ENCODE measurements around the gene GIMAP8. TPM values are rescaled to one million over a fixed set of nuclear protein-coding genes. Genes with fewer than 3 reads are reported as not detected.

The GIMAP8 gene
- total RNA-seq, 2 donors from 2014 or later = 10.3 to 16.4 TPM

DNA sequence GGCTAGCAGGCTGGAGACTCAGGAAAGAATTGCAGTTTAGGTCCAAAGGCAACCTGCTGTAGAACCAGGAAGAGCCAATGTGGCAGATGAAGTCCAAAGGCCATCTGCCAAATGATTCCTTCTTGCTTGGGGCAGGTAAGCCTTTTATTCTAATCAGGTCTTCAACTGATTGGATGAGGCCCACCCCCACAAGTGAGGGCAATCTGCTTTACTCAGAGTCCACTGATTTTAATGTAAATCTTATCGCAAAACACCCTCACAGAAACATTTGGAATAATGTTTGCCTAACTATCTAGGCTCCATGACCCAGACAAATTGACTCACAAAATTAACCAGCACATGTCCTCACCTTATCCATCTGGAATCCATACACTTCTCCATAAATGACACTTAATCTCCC, 7.8 kb downstream of the GIMAP8 start:
- H3K4me1 Mint-ChIP-seq = peaks cover 30% of the 10 kb centered on the region

DNA sequence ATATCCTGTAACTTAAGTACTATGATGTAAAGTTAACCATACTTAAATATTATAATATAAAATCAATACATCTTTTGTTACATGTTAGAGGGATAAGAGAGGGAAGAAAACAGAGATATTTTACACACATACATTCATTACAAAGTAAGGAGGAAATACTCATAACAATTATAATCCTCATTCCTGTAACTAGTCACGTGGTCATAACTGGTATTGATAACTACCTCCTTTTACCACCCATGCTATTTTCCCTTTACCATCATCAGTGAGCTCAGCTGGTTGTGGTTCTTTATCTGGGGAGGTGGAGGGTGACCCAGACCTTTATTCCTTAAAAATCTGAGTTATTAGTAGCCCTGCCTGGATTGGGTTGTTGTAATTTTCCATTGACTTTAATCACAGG, 8.3 kb downstream of the GIMAP8 start:
- H3K36me3 Mint-ChIP-seq (ENCODE audit: low read depth) = peaks cover 50% of the 10 kb centered on the region
- H3K27me3 Mint-ChIP-seq = no peaks in the 10 kb centered on the region
- peaks cover 36% of the 10 kb centered on the region for H3K9me3 Mint-ChIP-seq
- no peak overlapping the region for H3K4me3 Mint-ChIP-seq
- ATAC-seq (replicated peaks) = peak; percentile 38
- H3K4me1 Mint-ChIP-seq = peaks cover 30% of the 10 kb centered on the region
- H3K27ac Mint-ChIP-seq = peak overlapping the region; percentile 5

More for the DNA sequence above, 7.8 kb downstream of the GIMAP8 start:
- peaks cover 33% of the 10 kb centered on the region for H3K9me3 Mint-ChIP-seq
- H3K36me3 Mint-ChIP-seq (ENCODE audit: low read depth) = peaks cover 50% of the 10 kb centered on the region
- peak overlapping the region; percentile 5 for H3K27ac Mint-ChIP-seq
- H3K4me3 Mint-ChIP-seq = no peak overlapping the region
- ATAC-seq (replicated peaks) = no peak
- H3K27me3 Mint-ChIP-seq = no peaks in the 10 kb centered on the region

DNA sequence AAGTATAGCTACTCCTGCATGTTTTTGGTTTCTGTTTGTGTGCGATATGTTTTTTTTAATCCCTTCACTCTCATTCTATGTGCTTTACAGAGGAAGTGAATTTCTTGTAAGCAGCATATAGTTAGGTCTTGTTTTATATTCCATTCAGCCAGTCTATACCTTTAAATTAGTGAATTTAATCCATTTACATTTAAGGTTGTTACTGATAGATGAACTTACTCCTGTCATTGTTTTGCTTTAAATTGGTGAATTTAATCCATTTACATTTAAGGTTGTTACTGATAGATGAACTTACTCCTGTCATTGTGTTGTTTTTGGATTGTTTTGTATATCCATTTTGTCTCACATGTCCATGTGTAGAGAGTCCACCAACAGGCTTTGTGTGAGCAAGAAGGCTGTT, 11.1 kb downstream of the GIMAP8 start:
- Mint-ChIP-seq H3K4me1 (peaks cover 28% of the 10 kb centered on the region), H3K36me3 (ENCODE audit: low read depth) (peaks cover 28% of the 10 kb centered on the region), H3K4me3 (peak overlapping the region; percentile 19), H3K27ac (peak overlapping the region; percentile 48), H3K9me3 (peaks cover 26% of the 10 kb centered on the region), H3K27me3 (no peaks in the 10 kb centered on the region)
- no peak for ATAC-seq (replicated peaks)

DNA sequence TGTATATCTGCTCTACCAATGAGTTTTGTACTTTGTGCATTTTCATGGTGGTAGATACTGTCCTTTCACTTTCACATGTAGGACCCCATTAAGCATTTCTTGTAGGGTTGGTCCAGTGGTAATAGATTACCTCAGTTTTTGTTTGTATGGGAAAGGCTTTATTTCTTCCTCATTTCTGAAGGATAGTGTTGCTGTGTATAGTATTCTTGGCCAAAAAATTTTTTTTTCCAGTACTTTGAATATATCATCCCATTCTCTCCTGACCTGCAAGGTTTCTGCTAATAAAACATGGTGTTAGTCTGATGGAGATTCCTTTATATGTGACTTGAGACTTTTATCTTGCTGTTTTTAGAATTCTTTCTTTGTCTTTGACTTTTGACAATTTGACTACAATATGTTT, 12.0 kb downstream of the GIMAP8 start:
- Mint-ChIP-seq H3K4me3 (peak overlapping the region; percentile 5), H3K27me3 (no peaks in the 10 kb centered on the region), H3K4me1 (peaks cover 28% of the 10 kb centered on the region), H3K36me3 (ENCODE audit: low read depth) (peaks cover 36% of the 10 kb centered on the region), H3K9me3 (peaks cover 26% of the 10 kb centered on the region), H3K27ac (peak overlapping the region; percentile 48)
- no peak for ATAC-seq (replicated peaks)

DNA sequence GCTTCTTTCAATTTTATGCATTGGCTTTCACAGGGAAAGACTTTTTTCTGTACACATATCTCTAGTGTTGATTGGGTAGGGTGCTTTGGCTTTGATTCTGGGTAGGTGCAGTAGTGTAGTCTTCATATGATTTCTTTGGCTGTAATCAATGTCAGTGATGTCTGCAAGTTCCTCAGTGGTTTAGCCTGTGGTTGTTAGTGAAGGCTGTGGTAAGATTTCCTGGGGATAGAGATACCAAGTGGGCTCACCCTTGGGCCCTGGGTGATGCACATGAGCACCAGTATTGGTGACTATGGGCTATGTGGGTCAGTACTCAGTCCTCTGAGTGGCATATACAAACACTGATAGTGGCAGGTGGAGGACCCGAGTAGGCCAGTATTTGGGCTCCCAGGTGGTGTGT, 13.0 kb downstream of the GIMAP8 start:
- Mint-ChIP-seq H3K36me3 (ENCODE audit: low read depth) (peaks cover 42% of the 10 kb centered on the region), H3K9me3 (peaks cover 26% of the 10 kb centered on the region), H3K27me3 (no peaks in the 10 kb centered on the region), H3K4me3 (peak overlapping the region; percentile 25), H3K27ac (peak overlapping the region; percentile 8), H3K4me1 (peaks cover 34% of the 10 kb centered on the region)
- peak; percentile 66 for ATAC-seq (replicated peaks)

DNA sequence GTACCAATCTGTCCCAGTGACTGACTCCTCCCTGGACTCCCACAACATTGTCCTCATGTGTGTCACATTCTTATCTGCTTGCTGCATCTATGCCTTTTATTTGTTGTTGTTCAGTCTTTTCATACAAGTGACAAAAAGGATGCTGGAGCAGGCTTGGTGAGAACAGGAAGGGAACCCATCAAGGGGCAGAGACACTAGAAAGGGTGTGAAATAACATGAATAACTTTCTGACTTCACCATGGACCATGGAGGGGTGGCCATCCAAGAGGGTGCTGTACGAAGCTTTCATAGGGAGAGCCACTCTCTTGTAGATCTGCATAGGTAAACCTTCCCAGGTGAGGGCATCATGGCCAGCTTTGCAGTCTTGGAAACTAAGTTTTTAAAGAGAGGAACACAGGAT, 14.5 kb downstream of the GIMAP8 start:
- Mint-ChIP-seq H3K27ac (peak overlapping the region; percentile 46), H3K36me3 (ENCODE audit: low read depth) (peaks cover 58% of the 10 kb centered on the region), H3K4me1 (peaks cover 46% of the 10 kb centered on the region), H3K27me3 (no peaks in the 10 kb centered on the region), H3K9me3 (peaks cover 26% of the 10 kb centered on the region), H3K4me3 (peak overlapping the region; percentile 28)
- no peak for ATAC-seq (replicated peaks)

DNA sequence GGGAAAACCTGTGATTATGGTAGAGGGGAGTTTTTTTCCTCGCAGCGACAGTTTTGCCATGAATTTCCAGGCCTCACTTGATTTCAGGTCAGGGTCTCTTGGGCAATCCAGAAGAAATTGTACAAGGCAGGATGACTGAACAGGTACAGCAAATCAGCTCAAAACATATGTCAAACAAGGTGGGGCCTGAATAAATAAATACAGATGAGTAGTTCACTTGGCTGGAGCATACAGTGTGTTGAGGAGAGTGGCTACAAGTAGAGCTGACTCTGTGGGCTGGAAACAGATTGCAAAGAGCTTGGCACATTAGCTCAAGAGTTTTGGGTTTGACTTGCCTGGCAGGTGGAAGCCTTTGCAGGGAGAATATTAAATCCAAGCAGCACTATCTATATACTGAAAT, 15.0 kb downstream of the GIMAP8 start:
- H3K27ac Mint-ChIP-seq = peak overlapping the region; percentile 46
- peak overlapping the region; percentile 28 for H3K4me3 Mint-ChIP-seq
- H3K4me1 Mint-ChIP-seq = peaks cover 49% of the 10 kb centered on the region
- H3K36me3 Mint-ChIP-seq (ENCODE audit: low read depth) = peaks cover 62% of the 10 kb centered on the region
- no peak for ATAC-seq (replicated peaks)
- peaks cover 22% of the 10 kb centered on the region for H3K9me3 Mint-ChIP-seq
- no peaks in the 10 kb centered on the region for H3K27me3 Mint-ChIP-seq

DNA sequence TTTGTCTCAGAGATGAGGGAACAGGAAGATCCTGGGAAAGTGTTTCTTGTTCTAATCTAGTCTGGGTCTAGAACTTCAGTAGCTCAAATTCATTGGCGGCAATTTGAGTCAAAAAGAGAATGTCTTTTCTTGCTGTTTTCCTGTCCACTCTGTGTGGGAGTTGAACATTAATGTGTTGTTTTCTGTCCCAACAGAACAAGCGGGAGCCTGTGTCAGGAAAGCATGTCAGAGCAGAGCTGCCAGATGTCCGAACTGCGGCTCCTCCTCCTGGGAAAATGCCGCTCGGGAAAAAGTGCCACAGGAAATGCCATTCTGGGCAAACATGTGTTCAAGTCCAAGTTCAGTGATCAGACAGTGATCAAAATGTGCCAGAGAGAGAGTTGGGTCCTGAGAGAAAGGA, 16.0 kb downstream of the GIMAP8 start:
- no peak for ATAC-seq (replicated peaks)
- H3K27ac Mint-ChIP-seq = no peak overlapping the region
- no peaks in the 10 kb centered on the region for H3K27me3 Mint-ChIP-seq
- no peak overlapping the region for H3K4me3 Mint-ChIP-seq
- H3K4me1 Mint-ChIP-seq = peaks cover 47% of the 10 kb centered on the region
- H3K36me3 Mint-ChIP-seq (ENCODE audit: low read depth) = peaks cover 69% of the 10 kb centered on the region
- peaks cover 18% of the 10 kb centered on the region for H3K9me3 Mint-ChIP-seq

DNA sequence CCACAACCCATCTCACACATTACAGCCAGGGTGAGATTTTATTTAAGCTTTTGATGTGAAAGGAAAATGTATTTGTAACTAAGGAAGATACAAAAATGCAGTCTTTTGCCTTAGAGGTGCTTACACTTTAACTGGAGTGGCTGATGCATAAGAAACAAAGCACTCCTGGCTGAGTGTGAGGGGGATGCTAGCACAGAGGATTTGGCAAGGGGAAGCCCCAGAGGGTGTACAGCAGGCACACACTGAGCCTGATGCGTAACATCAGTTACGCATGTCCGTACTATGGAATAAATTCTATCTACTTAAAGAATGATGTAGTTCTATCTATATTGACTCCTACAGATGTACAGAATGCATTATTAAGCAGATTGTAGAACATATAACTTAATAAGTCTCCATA, 17.8 kb downstream of the GIMAP8 start:
- H3K27ac Mint-ChIP-seq = peak overlapping the region; percentile 85
- peak overlapping the region; percentile 59 for H3K4me3 Mint-ChIP-seq
- peaks cover 4% of the 10 kb centered on the region for H3K9me3 Mint-ChIP-seq
- peaks cover 71% of the 10 kb centered on the region for H3K36me3 Mint-ChIP-seq (ENCODE audit: low read depth)
- no peaks in the 10 kb centered on the region for H3K27me3 Mint-ChIP-seq
- peaks cover 43% of the 10 kb centered on the region for H3K4me1 Mint-ChIP-seq
- no peak for ATAC-seq (replicated peaks)

DNA sequence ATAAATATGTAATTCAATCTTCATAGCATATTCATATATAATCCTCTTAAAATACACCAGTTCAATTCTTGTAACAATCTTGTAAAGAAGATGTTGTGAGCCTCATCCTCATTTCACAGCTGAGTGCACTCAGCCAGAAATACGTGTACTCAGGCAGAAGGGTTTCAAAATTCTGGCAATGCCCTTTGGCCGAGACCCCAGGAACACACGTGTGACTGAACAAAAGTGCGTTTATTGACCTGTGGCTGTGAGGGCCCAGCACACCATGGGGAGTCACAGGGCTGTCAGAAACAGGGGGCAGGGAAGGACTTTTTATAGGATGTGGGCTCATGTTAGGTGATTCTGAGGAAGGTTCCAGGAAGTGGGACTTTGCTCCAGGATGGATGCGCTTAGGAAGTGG, 21.5 kb downstream of the GIMAP8 start:
- H3K4me1 Mint-ChIP-seq = peaks cover 46% of the 10 kb centered on the region
- peak overlapping the region; percentile 60 for H3K27ac Mint-ChIP-seq
- H3K36me3 Mint-ChIP-seq (ENCODE audit: low read depth) = peaks cover 91% of the 10 kb centered on the region

DNA sequence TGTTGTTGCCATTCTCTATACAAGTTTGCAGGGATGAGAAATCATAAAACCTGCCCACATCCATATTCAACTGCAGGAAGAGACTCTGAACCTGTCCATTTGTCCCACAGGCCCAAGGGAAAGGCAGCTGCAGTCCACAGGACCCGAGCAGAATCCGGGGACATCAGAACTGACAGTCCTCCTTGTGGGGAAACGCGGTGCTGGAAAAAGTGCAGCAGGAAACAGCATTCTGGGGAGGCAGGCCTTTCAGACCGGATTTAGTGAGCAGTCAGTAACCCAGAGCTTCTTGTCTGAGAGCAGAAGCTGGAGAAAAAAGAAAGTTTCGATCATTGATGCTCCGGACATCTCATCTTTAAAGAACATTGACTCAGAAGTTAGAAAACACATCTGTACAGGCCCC, 23.5 kb downstream of the GIMAP8 start:
- no peaks in the 10 kb centered on the region for H3K27me3 Mint-ChIP-seq
- H3K4me1 Mint-ChIP-seq = peaks cover 43% of the 10 kb centered on the region
- peaks cover 89% of the 10 kb centered on the region for H3K36me3 Mint-ChIP-seq (ENCODE audit: low read depth)
- no peak for ATAC-seq (replicated peaks)
- no peak overlapping the region for H3K27ac Mint-ChIP-seq
- peak overlapping the region; percentile 30 for H3K4me3 Mint-ChIP-seq
- H3K9me3 Mint-ChIP-seq = no peaks in the 10 kb centered on the region

More for the DNA sequence above, 21.5 kb downstream of the GIMAP8 start:
- Mint-ChIP-seq H3K4me3 (no peak overlapping the region), H3K27me3 (no peaks in the 10 kb centered on the region), H3K9me3 (no peaks in the 10 kb centered on the region)
- no peak for ATAC-seq (replicated peaks)

DNA sequence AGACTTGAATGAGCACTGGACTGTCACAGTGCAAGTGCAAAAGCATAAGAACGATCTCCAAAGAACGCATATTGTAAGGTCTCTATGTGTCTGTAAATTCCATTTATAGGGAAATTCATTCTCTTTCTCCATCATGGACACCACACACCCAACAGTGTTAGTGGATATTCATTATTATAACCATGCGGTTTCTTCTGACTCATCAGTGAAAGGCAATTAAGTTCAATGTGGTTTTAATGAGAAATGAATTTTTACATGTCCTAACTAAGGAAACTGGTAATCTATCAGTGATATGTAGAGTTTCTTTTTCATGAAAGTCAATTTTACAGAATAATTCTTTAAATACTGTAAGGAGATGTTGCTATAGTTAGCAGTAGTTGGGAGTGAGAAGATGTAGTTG, 25.9 kb downstream of the GIMAP8 start:
- peak overlapping the region; percentile 86 for H3K27ac Mint-ChIP-seq
- peaks cover 46% of the 10 kb centered on the region for H3K4me1 Mint-ChIP-seq
- ATAC-seq (replicated peaks) = peak; percentile 68
- peaks cover 65% of the 10 kb centered on the region for H3K36me3 Mint-ChIP-seq (ENCODE audit: low read depth)
- no peaks in the 10 kb centered on the region for H3K9me3 Mint-ChIP-seq
- no peaks in the 10 kb centered on the region for H3K27me3 Mint-ChIP-seq
- H3K4me3 Mint-ChIP-seq = peak overlapping the region; percentile 85

DNA sequence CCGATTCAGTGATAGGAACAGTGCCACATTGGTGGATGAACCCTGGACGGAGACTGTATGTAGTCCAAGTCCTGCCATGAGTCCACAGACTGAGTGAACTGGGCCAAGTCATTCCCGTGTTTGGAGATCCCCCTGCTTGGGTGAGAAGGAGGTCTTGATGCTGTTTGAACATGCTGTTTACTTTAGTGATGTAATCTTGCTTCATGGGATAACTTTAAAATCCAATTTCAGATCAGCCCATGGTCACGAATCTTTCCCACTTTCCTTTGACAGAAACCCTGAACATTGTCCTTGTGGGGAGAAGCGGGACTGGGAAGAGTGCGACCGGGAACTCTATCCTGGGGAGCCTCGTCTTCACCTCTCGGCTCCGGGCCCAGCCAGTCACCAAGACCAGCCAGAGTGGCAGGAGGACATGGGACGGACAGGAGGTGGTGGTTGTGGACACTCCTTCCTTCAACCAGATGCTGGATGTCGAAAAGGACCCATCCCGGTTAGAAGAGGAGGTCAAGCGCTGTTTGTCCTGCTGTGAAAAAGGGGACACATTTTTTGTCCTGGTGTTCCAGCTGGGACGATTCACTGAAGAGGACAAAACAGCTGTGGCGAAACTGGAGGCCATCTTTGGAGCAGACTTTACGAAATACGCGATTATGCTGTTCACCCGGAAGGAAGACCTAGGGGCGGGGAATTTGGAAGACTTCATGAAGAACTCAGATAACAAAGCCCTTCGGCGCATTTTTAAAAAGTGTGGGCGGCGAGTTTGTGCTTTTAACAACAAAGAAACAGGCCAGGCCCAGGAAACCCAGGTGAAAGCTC, 26.6 kb downstream of the GIMAP8 start:
- peak overlapping the region; percentile 85 for H3K4me3 Mint-ChIP-seq
- H3K9me3 Mint-ChIP-seq = no peaks in the 10 kb centered on the region

DNA sequence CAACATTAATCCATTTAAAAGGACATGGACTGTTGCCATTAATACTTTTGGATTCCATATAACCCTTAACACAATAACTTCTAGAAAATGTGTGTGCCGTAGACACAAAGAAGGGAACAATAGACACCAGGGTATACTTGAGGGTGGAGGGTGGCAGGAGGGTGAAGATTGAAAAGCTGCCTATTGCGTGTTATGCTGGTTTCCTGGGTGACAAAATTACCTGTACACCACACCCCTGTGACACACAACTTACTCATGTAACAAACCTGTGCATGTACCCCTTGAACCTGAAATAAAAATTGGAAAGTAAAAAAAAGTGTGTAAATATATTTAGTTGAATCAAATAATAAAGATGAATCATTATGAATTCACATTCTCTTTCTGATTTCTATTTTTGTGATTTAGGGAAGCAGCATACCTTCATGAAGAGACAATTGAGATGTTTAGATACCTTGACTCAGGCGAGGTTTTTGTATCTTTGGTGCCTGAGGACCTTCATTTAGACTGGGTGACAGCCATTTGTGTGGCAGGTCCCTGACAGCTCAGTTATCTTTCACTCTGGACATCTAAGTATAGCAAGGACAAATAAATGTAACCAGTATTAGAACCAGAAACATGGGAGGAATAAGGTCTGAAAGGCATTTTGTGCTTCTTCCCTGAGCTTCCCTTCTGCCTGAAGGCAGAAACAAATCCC, 28.7 kb downstream of the GIMAP8 start:
- ATAC-seq (replicated peaks) = peak; percentile 67
- Mint-ChIP-seq H3K4me1 (peaks cover 68% of the 10 kb centered on the region), H3K36me3 (ENCODE audit: low read depth) (peaks cover 44% of the 10 kb centered on the region), H3K4me3 (peak overlapping the region; percentile 85), H3K27me3 (no peaks in the 10 kb centered on the region), H3K27ac (peak overlapping the region; percentile 86), H3K9me3 (no peaks in the 10 kb centered on the region)

More for the DNA sequence above, 26.6 kb downstream of the GIMAP8 start:
- Mint-ChIP-seq H3K27ac (peak overlapping the region; percentile 86), H3K4me1 (peaks cover 51% of the 10 kb centered on the region), H3K36me3 (ENCODE audit: low read depth) (peaks cover 59% of the 10 kb centered on the region), H3K27me3 (no peaks in the 10 kb centered on the region)
- ATAC-seq (replicated peaks) = no peak

All from activated T-helper 17 cell treated with anti-CD3 and anti-CD28 coated beads, Interleukin-2, amount 50 U/mL, for 72 hours (primary cell).